Kidney tubule cell (primary cell): ENCODE measurements around the gene WDR18.

Experiments used
- DNase-seq: peaks from one replicate; pipeline ENCODE4 v3.0.0-alpha.2; 2018; ENCODE audit warnings: low spot score

Gene WDR18

DNA sequence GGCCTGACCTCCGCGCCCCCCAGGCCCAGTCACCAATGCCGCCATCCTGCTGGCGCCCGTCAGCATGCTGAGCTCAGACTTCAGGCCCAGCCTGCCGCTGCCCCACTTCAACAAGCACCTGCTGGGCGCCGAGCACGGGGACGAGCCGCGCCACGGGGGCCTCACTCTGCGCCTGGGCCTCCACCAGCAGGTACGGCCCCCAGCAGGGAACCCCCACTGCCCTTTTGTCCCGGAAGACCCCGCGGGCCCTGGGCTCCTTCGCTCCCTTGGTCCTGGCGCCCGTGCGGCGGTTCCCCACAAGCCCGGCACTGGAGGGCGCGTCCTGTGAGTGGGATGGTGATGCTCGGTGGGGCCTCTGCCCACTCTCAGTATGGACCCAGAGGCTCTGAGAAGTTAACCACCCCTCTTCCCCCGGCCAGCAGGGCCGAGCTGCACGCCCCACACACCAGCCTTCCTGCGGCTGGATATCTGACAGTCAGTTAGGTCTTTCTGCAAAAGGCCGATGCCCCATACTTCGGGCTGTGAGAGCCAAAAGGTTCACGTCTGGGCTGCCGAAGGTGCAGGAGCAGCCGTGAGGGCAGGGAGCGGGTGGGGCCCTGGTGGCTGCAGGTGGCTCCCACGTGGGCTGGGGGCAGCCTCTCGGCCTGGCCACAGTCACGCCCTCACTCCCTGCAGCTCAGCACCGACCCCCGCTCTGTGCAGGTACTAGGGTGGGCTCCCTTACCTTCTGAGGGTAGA, 8.0 kb downstream of the WDR18 start:
- no peak for DNase-seq

DNA sequence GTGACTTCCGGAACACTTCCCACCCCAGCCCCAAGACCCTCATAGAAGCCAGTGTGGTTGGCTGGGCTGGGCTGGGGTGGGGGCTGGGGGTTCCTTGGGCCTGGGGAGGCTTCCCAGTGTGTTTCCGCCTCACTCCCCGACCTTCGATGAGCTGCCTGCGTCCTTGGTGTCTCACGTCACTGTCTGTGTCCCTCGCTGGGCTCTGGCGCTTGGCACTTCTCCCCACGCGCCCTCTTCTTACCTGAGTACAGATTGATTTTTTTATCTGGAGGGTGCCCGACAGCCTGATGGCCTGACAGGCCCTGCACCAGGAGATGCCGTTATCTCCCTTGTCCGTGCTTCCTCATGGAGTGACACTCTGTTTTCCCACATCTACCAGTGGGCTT, 8.5 kb downstream of the WDR18 start:
- no peak for DNase-seq

DNA sequence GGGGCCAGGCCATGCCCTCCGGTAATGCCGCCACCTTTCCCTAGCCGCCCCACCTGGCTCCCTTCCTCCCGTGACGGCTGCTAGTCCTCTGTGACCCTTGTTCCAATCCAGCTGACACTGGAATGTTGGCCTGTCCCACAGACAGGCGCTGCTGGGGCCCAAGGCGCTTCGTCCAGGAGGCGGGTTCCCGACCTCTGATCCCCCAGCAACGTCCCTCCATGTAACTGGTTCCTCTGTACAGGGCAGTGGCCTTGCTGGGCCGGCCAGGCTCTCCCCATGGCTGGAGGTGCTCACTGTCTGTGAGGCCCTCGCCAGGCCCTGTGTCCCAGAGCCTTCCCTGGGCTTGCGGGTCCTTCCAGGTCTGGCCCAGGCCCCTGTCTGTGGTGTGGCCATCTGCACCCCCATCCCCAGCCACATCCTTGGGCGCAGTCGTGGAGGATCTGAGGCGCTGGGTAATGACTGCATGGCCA, 9.3 kb downstream of the WDR18 start:
- DNase-seq, result no peak

DNA sequence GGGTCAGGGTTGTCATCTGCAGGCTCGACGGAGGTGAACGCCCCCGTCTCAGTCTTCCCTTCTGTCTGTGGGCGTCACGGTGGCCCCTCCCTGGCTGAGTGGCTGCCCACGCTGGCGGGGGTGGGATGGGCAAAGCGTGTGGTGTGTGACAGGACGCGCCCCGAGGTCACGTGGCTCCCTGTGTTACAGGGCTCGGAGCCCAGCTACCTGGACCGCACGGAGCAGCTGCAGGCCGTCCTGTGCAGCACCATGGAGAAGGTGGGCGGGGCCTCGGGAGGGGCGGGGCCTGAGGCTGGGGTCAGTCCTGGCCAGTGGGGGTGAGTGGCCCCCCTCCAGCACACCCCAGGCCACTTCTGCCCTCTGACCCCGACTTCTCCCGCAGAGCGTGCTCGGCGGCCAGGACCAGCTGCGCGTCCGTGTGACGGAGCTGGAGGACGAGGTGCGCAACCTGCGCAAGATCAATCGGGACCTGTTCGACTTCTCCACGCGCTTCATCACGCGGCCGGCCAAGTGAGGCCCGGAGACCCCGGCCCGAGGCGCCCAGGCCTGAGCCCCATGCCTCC, 9.8 kb downstream of the WDR18 start:
- no peak for DNase-seq

DNA sequence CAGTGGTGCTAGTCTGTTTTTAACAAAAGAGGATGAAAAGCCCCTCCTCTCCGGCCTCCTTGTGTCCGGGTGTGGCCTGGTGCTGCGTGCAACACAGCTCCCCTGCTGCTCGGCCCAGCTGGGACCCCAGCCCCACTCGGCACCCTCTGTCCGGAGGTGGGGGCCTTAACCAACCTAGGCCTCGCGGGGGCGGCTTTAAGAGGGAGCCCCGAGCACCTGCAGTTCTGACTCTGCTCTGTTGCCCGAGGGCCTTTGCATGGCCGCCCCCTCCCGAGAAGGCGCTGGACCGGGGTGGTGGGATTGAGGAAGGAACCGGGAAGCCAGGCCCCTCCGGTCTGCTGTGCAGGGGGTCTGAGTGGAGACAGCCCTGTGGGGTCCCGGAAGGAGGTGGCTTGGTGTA, 10.4 kb downstream of the WDR18 start:
- DNase-seq, result no peak

DNA sequence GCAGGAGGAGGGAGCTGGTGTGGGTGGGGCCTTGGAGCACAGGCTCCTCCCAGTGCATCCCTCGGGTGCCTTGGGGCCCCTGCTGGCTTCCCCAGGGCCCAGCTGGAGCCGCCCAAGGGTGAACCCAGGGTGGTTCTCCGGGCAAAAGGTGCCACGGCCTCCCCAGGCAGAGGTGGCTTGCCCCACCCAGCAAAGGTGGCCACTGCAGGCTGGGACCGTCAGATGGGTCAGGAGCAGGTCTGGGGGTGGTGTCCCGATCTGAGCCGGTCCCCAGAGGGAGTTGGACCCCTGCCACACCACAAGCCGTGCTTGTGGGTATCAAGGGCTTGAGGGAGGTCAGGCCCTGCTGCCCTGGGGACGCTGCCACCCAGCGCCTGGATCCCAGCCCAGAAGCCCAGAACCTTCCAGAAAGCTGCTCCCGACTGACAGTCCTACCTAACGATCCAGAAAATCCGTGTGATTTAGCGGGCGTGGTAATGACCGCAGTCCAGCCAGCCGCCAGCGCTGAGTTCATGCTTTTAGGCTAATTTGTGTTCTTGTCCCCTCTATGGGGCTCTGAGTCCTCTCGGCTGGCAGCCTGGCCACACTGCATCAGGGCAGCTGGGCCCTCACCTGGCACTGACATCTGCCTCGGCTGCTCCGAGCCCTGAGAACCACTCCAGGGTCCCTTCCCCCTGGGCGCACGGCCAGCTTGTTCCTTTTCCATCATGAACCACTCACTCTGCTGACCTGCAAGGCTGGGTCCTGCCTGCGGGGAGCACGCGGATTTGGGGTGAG, 11.1 kb downstream of the WDR18 start:
- DNase-seq, result peak; percentile 85

DNA sequence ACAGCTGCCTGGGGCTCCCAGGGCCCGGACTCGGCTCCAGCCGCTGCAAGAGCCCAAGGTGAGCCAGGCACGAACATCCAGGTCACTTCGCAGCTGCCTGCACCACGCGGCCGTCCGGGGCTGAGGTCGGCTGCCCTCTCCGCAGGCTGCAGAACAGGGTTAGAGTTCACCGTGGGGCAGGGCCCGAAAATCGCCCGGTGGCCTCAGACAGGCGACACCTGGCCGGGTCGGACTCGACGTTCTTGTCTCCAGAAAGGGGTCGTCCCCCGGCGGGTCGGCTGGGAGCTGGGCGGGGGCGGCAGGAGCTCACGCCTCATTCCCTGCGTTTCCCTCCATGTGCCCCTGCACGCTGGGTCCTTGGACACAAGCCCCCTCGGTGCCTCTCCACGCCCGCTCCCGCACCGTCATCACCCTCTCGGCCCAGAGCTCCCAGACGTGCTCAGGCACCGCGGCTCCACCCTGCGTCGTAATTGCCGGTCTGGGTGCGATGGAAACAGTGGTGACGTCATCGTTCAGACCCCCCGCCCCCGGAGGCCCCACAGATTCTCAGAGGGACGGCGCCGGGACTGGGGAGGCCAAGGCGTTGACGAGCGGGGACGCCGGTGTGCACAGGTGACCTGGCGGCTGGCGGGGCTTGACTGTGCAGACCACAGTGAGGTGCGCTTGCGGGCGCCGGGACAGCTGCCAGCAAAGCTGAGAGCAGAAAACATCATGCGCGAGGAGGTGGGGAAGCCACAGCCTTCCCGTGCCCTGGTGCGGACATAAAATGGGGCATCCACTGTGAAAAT, 12.1 kb downstream of the WDR18 start:
- peak; percentile 58 for DNase-seq

DNA sequence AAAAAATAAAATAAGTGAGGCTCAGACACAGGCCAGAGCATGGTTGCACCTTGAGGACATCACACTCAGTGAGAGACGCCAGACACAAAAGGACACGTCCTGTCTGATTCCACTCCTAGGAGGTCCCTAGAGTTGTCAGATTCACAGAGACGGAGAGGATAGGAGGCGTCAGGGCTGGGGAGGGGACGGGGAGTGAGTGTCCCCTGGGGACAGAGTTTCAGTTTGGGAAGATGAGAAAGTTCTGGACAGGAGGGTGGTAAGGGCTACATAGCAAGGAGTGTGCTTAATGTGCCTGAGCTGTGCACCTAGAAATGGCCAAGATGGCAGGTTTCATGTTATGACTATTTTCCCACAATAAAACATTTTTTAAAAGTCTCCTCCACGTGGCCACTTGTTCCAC, 13.9 kb downstream of the WDR18 start:
- no peak for DNase-seq

DNA sequence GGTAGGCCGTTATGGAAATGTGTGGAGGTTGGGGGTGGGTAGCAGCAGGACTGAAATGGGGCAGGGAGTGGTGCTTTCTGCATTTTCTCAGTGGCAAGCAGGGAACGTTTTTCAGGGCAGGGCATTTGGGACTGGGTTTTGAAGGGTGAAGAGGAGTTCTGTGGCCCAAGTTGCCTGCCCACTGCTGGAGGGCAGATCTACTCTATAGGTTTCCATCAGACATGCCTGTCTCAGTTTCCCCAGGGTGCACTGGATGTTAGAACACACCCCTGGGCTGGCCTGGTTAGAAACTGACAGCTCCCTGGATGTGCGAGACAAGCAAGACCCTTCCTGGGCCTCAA, 15.2 kb downstream of the WDR18 start:
- DNase-seq, result no peak

DNA sequence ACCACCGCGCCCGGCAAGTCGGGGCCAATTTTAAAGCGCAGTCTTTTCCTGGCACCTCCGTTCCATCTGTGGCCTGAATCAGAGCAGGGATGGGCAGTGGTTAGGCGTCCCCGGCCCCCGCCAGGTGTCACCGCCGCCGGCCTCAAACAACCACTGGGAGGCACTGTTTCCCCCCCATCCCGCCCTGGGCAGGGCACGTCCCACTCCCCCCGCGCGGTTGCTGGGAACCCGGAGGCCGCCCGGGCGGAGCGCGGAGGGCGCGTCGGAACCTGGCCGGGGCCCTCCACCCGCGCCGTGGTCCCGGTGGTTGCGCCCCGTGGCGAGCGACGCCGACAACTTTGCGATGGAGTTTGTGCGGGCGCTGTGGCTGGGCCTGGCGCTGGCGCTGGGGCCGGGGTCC, 15.9 kb downstream of the WDR18 start, which contains the start of gene GRIN3B:
Gene GRIN3B (plus strand): TSS at position 325 of the 400 bp plus-strand sequence. CDS start 19 bp downstream, at position 344.
- DNase-seq, result peak; percentile 63

DNA sequence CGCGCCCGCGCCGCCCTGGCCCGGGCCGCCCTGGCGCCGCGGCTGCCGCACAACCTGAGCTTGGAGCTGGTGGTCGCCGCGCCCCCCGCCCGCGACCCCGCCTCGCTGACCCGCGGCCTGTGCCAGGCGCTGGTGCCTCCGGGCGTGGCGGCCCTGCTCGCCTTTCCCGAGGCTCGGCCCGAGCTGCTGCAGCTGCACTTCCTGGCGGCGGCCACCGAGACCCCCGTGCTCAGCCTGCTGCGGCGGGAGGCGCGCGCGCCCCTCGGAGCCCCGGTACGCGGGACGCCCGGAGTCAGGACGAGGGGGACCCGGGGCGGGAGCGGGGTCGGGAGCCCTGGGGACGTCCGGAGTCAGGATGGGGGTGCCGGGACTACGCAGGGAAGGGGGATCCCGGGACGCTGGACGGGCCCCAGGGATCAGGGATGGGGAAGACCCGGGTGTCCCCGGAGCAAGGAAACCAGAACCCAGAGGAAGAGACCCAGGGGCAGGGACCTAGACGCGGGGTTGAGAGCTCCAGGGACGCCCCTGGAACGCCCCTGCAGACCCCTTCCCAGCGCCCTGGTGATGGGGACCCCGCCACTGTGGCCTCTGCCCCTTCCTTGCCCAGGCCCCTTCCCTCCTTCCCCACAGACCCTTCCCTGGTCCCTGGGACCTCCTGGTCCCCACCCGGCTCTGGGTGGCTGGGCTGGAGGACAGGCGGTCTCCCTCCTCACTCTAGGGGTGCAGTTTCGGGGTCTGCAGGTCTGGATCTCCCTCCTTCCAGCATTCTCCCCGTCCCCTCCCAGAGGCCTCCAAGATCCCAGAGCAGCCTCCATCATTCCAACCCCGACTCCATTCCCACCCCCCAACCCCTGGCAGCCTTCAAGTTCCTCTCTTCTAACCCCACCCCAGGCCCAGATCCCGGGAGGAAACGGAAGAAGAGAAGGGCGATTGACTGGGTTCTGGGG, 16.7 kb downstream of the WDR18 start:
- no peak for DNase-seq

DNA sequence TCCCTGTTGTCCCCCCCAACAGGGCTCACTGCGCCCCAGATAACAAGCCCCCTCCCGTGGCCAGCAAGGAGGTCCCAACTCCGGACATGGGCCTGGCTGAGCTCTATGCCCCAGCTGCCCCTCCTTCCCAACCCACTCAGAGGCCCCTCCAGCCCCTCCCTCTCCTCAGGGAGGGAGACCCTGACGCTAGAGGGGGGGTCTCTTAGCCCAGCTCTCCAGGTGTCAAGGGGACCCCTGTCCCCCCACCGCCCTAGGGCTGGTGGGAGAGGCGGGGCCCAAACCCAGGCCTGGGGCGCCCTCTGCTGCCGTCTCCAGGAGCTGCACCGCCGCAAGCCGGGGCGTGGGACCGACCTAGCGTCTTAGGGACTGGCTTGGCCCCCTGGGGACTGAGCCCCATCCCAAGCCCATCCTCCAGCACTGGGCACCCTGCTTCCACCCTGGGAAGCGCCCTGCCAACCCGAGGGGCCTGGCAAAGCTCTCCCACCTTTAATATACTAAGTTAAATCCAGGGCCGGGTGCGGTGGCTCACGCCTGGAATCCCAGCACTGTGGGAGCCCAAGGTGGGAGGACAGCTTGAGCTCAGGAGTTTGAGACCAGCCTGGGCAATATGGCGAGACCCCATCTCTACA, 17.5 kb downstream of the WDR18 start:
- DNase-seq, result peak; percentile 37

DNA sequence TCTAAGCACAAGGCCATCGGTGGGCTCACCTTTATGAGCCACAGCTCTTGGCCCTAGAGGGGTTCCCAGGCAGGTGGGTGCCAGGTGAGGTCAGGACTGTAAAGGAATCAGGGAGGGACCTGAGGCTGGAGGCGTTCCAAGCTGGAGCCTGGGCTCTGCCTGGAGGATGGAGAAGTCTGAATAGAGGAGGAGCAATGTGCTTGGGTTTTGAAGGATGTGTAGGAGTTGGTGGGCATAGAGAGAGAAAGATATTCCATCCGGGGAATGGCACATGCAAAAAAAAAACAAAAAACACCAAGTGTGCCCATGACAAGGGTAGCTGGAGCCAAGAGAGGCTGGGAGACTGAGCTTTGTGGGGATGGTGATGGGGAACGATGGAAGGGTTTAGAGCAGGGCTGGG, 18.5 kb downstream of the WDR18 start:
- no peak for DNase-seq

DNA sequence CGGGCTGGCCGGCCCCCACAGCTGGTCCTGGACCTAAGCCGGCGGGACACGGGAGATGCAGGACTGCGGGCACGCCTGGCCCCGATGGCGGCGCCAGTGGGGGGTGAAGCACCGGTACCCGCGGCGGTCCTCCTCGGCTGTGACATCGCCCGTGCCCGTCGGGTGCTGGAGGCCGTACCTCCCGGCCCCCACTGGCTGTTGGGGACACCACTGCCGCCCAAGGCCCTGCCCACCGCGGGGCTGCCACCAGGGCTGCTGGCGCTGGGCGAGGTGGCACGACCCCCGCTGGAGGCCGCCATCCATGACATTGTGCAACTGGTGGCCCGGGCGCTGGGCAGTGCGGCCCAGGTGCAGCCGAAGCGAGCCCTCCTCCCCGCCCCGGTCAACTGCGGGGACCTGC, 19.1 kb downstream of the WDR18 start:
- DNase-seq, result no peak

DNA sequence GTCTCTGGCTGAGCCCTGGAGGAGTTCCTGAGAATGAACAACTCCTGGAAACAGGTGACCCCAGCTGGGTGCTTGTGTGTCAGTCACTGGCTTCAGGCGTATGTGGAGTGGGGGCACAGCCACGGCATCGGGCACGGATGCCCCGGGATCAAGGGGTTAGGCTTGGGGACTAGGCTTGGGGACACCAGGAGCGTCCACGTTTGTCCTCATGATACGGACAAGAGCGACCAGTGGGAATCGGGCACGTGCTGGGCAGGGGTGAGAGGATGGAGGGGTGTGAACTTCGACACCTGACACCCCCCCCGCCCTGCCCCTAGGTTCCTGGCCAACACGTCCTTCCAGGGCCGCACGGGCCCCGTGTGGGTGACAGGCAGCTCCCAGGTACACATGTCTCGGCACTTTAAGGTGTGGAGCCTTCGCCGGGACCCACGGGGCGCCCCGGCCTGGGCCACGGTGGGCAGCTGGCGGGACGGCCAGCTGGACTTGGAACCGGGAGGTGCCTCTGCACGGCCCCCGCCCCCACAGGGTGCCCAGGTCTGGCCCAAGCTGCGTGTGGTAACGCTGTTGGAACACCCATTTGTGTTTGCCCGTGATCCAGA, 20.2 kb downstream of the WDR18 start:
- DNase-seq, result no peak

DNA sequence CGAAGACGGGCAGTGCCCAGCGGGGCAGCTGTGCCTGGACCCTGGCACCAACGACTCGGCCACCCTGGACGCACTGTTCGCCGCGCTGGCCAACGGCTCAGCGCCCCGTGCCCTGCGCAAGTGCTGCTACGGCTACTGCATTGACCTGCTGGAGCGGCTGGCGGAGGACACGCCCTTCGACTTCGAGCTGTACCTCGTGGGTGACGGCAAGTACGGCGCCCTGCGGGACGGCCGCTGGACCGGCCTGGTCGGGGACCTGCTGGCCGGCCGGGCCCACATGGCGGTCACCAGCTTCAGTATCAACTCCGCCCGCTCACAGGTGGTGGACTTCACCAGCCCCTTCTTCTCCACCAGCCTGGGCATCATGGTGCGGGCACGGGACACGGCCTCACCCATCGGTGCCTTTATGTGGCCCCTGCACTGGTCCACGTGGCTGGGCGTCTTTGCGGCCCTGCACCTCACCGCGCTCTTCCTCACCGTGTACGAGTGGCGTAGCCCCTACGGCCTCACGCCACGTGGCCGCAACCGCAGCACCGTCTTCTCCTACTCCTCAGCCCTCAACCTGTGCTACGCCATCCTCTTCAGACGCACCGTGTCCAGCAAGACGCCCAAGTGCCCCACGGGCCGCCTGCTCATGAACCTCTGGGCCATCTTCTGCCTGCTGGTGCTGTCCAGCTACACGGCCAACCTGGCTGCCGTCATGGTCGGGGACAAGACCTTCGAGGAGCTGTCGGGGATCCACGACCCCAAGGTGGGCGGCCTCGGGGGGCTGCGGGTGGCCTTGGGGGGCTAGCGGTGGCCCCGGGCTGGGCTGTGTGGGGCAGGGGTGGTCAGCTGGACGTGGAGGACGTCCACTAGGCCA, 20.9 kb downstream of the WDR18 start:
- no peak for DNase-seq

DNA sequence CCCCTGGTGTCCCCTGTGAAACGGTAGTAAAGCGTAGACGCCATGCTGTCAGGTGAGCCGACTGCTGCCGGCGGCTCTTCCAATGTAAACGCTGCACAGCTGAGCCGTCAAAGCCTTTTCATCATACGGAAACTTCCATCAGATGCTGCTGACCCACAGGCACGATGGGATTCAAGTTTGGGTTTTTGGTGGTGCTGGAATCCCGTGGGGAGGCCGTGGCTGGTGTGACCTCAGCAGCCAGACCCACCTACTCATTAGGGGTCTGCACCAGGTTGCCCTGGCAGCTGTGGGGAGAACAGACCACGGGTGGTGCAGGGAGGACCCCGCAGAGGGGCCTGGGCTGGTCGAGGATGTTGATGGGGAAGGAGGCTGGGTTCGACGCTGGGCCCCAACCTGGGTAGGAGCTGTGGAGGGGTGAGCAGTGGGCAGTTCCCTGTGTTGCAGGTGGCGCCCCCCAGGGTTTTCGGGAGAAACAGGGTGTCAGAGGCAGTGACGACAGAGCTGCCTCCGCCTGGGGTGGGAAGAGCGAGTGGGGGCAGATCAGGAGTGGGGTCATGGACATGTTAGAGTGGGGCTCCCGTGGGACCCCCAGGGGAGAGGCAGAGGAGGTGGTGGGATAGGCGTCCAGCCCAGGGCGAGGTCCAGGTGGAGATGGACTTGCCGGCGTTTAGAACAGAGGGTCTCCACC, 22.7 kb downstream of the WDR18 start:
- no peak for DNase-seq

DNA sequence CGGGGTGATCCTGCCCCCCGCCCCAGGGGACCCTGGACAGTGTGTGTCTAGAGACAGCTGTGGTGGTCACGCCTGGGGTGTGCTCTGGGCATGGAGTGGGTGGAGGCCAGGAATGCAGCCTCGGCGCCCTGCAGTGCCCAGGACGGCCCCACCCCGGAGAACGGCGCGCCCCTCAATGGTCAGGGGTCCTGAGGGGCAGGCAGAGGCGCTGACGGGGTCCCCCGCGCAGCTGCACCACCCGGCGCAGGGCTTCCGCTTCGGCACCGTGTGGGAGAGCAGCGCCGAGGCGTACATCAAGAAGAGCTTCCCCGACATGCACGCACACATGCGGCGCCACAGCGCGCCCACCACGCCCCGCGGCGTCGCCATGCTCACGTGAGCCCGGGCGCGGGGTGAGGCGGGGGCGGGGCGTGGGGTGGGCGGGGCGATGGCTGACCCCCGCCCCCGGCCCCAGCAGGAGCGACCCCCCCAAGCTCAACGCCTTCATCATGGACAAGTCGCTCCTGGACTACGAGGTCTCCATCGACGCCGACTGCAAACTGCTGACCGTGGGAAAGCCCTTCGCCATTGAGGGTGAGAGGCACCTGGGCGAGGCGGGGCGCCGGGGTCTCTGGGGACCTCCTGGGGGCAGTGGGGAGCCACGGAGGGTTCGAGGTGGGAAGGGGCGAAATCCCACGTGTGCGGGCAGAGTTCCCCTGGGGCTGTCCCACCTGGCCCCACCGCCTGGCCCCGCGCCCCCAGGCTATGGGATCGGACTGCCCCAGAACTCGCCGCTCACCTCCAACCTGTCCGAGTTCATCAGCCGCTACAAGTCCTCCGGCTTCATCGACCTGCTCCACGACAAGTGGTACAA, 23.5 kb downstream of the WDR18 start:
- no peak for DNase-seq
